ENCODE data around the gene SLC2A9. TPM values are rescaled to one million over a fixed set of nuclear protein-coding genes. Genes with fewer than 3 reads are reported as not detected.

SLC2A9 gene
- total RNA-seq, 1 donor from 2014 or later: 0.72 TPM

GRCh38 chr4:9942921-9943600 is 78.2 kb downstream of the SLC2A9 start:
- peaks cover 11% of the 10 kb centered on the region for H3K27me3 Mint-ChIP-seq (ENCODE audit: low read depth)
- no peaks in the 10 kb centered on the region for H3K4me1 Mint-ChIP-seq (ENCODE audit: low read depth)

DNA sequence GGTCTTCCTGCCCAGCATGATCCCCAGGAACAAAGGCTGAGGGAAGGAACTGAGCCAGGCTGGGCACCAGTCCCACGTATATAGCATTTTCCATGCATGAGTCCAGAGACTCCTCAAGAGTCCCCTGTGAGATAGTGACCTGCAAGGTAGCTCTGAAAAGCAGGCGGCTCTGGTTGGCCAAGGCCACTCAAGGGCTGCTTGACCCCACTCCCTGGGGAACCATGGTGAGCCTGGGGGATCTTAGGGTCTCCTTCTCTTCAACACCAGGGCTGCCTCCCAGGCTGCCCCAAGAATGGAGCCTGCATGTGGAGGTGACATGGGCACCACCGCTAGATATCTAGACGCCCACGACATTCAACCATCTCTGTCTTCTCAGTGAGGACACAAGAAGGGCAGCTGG is 79.2 kb downstream of the SLC2A9 start:
- H3K4me1 Mint-ChIP-seq (ENCODE audit: low read depth): no peaks in the 10 kb centered on the region
- H3K36me3 Mint-ChIP-seq (ENCODE audit: low read depth): no peaks in the 10 kb centered on the region
- no peak overlapping the region for H3K27ac Mint-ChIP-seq (ENCODE audit: unreplicated experiment)
- no peak for TF ChIP-seq CTCF (IDR thresholded peaks at IDR 0.05)
- H3K27me3 Mint-ChIP-seq (ENCODE audit: low read depth): peaks cover 12% of the 10 kb centered on the region
- no peaks in the 10 kb centered on the region for H3K9me3 Mint-ChIP-seq (ENCODE audit: low read depth)
- DNase-seq (ENCODE audit: low spot score): no peak
- H3K4me3 Mint-ChIP-seq (ENCODE audit: unreplicated experiment): no peak overlapping the region

More at GRCh38 chr4:9942921-9943600, 78.2 kb downstream of the SLC2A9 start:
- Mint-ChIP-seq H3K9me3 (ENCODE audit: low read depth) (no peaks in the 10 kb centered on the region), H3K36me3 (ENCODE audit: low read depth) (no peaks in the 10 kb centered on the region), H3K27ac (ENCODE audit: unreplicated experiment) (no peak overlapping the region), H3K4me3 (ENCODE audit: unreplicated experiment) (no peak overlapping the region)
- DNase-seq (ENCODE audit: low spot score): no peak
- no peak for TF ChIP-seq CTCF (IDR thresholded peaks at IDR 0.05)

GRCh38 chr4:9940041-9940440 is 81.3 kb downstream of the SLC2A9 start:
- Mint-ChIP-seq H3K4me3 (ENCODE audit: unreplicated experiment) (no peak overlapping the region), H3K27me3 (ENCODE audit: low read depth) (peaks cover 11% of the 10 kb centered on the region), H3K9me3 (ENCODE audit: low read depth) (no peaks in the 10 kb centered on the region), H3K36me3 (ENCODE audit: low read depth) (no peaks in the 10 kb centered on the region), H3K27ac (ENCODE audit: unreplicated experiment) (no peak overlapping the region), H3K4me1 (ENCODE audit: low read depth) (peaks cover 5% of the 10 kb centered on the region)
- DNase-seq (ENCODE audit: low spot score): no peak
- TF ChIP-seq CTCF (IDR thresholded peaks at IDR 0.05): no peak

DNA sequence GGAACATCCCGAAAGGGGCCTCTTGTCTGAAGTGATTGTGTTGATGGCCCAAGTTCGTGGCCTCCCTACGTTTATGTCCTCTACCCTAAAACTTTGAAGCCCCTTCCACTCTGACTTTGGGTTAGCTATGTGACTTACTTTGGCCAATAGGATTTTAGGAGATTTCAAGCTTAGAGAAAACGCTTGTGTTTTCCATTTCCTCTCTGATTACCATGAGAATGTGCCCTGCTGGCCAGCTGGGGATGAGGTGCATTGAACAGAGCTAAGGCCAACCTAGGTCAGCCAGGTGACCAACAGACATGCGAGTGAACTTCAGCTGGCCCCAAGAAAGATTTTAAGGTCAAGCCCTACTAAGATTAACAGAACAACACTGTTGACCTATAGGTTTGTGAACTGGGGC is 82.4 kb downstream of the SLC2A9 start:
- no peaks in the 10 kb centered on the region for H3K36me3 Mint-ChIP-seq (ENCODE audit: low read depth)

DNA sequence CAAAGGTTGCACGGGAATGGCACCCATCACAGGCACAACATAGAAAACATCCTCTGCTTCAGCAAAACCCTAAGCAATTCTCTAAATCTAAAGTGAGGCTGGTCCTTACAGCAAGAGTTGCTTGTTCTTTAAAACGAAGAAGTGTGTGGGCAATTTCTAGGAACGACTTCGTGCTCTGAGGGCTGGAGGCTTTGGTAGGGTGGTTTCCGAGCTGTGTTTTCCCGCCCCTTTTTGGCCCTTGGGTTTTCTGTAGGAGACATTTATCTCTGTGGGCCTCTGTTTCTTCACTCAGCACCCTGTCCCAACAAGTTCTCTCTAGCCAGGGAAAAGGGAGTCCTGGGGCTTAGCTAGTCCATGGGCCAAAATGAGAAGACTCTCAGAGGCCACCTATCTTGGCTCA is 84.2 kb downstream of the SLC2A9 start:
- Mint-ChIP-seq H3K36me3 (ENCODE audit: low read depth) (no peaks in the 10 kb centered on the region), H3K4me3 (ENCODE audit: unreplicated experiment) (no peak overlapping the region), H3K9me3 (ENCODE audit: low read depth) (no peaks in the 10 kb centered on the region), H3K27me3 (ENCODE audit: low read depth) (peaks cover 23% of the 10 kb centered on the region), H3K4me1 (ENCODE audit: low read depth) (peaks cover 5% of the 10 kb centered on the region), H3K27ac (ENCODE audit: unreplicated experiment) (no peak overlapping the region)
- DNase-seq (ENCODE audit: low spot score): no peak
- no peak for TF ChIP-seq CTCF (IDR thresholded peaks at IDR 0.05)

More for the DNA sequence above, 82.4 kb downstream of the SLC2A9 start:
- TF ChIP-seq CTCF (IDR thresholded peaks at IDR 0.05): no peak
- no peak overlapping the region for H3K4me3 Mint-ChIP-seq (ENCODE audit: unreplicated experiment)
- H3K27me3 Mint-ChIP-seq (ENCODE audit: low read depth): peaks cover 12% of the 10 kb centered on the region
- H3K27ac Mint-ChIP-seq (ENCODE audit: unreplicated experiment): no peak overlapping the region
- H3K9me3 Mint-ChIP-seq (ENCODE audit: low read depth): no peaks in the 10 kb centered on the region
- DNase-seq (ENCODE audit: low spot score): no peak
- H3K4me1 Mint-ChIP-seq (ENCODE audit: low read depth): peaks cover 5% of the 10 kb centered on the region
